SH-SY5Y (cell line): ENCODE results near the gene CCDC24.

Experiments
- GATA2 ChIP-seq: IDR thresholded peaks from 2 replicates; pipeline ENCODE4 v1.6.1; 2011; ENCODE audit warnings: mild to moderate bottlenecking, low read depth, low read length
- GATA3 ChIP-seq: IDR thresholded peaks from 2 replicates; pipeline ENCODE4 v1.6.1; 2011; ENCODE audit warnings: low read depth, mild to moderate bottlenecking, low read length, moderate library complexity

DNA sequence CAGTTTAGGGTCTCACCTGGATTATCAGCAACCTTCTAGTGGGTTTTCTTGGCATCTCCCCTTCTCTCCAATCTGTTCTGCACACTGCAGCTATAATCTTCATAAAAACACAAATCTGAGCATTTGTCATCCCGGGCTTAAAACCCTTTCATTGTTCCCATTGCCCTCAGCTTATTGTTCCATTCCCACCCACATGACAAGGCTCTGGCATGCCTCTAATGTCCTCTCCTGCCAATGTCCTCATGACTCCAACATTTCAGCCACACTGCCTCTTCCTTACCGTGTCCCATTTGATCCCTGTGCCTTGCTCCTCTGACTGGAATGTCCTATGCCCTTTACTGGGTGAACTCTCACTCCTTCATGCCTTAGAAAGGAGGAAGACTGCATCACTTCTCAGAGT is 29.1 kb upstream of the CCDC24 start:
- TF ChIP-seq GATA2: no peak
- TF ChIP-seq GATA3: no peak
